Measurements from ENCODE around the gene ADCY2.

The ADCY2 gene

GRCh38 chr5:7664208-7664607 lies 268.3 kb downstream of the ADCY2 start:
- no peak for DNase-seq (ENCODE audit: low read depth in 2 of 2)

DNA sequence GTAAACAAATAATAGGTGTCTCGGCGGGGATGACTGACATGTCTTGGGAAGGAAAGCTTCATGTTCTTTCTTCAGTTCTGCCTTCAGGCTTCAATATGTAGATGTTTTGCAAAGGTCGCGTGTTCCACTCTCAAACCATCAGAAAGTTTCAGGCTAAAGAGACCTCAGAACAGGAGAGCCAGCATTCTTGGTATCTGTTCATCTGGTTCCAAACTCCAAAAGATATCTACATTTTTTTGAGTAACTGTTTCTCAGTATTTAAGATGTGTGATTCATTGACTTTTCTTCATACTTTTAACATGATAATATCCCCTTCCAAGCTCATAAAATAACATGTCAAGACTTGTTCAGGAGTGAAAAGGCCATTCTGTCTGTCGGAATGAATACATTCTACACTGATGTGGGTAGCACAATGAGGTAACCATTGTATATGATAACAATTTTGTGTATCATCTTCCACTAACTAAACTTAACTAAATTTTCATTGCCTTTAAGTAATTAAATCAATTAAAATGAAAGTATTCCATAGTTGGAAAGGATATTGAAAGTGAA lies 271.4 kb downstream of the ADCY2 start:
- no peak for DNase-seq (ENCODE audit: low read depth in 2 of 2)

GRCh38 chr5:7668161-7668560 lies 272.2 kb downstream of the ADCY2 start:
- DNase-seq (ENCODE audit: low read depth in 2 of 2), result no peak

- no peak for DNase-seq (ENCODE audit: low read depth in 2 of 2)
Observed at GRCh38 chr5:7668627-7669026, 272.7 kb downstream of the ADCY2 start.

DNA sequence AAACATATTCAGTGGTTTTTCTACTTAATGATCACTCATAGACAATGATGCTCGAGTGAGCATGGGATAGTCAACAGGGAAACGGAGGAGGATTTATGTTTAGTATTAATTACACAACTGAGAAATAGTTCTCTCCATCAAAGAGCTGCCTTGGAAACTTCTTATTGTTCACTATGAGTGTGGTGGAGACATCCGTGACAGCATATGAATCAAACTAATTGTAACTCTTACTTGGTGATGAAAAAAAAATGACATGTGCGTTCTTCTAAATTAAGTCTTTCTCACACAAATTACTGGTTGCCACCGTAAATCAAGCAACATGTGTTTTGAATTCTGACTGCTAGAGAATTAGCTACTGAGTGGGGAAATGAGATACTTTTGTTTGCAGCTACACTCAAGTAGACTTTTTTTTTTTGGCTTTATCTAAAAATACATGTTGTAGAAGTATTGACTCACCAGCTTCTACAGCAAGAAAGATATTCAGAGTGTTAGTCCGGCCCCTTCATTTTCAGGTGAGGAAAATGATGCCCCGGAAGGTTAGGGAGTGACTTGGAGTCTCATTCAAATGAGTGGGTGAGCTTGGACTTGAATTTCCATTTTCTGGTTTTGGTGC lies 275.5 kb downstream of the ADCY2 start:
- no peak for DNase-seq (ENCODE audit: low read depth in 2 of 2)

- DNase-seq (ENCODE audit: low read depth in 2 of 2), result no peak
Observed at GRCh38 chr5:7673658-7674057, 277.7 kb downstream of the ADCY2 start.

DNA sequence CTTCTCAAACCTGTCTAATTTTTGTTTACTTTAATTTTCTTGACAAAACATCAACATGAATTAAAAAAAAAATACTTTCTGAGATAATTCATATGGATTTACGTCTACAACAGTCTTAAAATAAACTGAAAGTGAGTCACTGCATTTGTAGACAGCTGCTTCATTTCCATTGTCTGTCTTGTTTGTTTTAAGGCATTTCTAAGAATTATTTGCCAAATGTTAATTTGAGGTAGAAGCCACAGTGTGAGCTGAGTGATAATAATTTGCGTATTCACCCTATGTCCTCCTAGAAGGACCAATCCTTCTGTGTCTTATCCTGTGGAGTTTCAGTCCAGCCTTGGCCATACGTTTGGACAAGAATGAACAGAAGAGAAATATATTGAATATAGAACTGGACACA lies 280.5 kb downstream of the ADCY2 start:
- DNase-seq (ENCODE audit: low read depth in 2 of 2), result no peak

DNA sequence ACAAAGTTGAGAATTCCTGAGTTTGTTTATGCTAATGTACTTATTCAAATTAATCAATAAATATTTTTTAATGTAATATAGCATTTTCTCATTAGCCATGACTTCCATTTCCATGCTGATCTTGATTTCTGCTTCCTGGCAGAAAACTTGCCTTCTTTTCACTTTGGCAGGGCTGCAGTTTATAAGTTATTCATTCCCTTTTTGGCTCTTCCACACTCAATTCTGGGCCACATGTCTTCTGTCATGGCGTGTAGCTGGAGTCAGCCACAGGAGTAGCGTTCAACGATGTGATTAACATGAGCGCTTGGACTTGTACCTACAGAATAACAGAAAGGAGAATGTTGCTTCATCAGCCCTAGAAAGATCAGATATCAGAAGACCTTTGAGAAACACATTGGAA lies 282.1 kb downstream of the ADCY2 start:
- DNase-seq (ENCODE audit: low read depth in 2 of 2), result no peak

DNA sequence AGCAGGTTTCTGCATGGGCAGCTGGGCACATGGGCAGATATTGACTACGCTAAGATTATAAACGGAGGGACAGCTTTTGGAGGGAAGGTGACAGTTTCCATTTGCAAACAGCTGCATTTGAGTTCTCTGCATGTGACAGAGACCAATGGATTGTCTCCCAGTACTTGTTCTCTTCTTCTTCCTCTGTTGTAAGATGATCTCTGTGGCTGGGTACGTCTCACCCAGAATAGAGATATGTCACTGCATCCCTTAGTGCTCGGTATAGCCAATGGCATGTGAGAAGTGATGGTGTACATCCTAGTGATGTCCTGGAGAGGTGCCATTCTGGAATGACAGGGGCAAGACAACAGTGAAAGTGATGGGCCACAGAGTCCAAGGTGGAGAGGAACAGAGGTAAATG lies 283.7 kb downstream of the ADCY2 start:
- no peak for DNase-seq (ENCODE audit: low read depth in 2 of 2)

DNA sequence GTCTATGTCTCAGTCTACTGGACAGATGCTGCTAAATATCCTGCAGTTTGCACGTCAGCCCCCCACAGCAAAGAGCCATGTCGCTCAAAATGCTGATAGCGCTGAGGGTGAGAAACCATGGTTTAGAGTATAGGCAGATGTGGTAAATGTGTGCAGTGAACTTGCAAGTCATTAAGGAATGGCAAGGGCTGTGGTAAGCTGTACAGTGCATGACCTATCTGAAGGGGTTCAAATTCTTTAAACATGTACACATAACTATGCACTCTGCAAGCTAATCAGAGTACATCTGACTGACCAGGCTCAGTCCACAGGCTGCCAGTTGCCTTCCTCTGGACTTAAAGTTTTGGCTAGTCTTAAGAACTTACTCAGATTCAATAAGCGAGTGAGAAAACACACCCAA lies 284.3 kb downstream of the ADCY2 start:
- no peak for DNase-seq (ENCODE audit: low read depth in 2 of 2)

DNA sequence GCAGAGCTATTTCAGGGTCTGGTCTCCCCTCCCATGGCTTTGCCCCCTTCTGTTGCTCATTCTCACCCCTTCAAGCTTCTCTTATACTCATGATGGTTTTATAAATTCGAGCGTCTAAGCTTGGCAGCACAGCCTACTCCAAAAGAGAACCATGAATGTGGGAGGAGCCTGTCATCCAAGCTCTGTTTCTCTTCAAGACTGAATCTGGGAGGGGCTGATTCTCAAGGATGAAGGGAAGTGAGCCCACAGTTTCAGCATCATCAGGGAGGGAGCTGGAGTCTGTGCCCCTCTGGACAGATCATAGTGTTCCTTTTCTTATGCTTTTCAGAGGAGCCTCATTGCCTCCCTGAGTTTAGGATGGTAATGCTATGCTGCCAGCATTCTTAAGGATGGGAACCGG lies 286.4 kb downstream of the ADCY2 start:
- no peak for DNase-seq (ENCODE audit: low read depth in 2 of 2)

- no peak for DNase-seq (ENCODE audit: low read depth in 2 of 2)
Observed at GRCh38 chr5:7683753-7684152, 287.8 kb downstream of the ADCY2 start.

DNA sequence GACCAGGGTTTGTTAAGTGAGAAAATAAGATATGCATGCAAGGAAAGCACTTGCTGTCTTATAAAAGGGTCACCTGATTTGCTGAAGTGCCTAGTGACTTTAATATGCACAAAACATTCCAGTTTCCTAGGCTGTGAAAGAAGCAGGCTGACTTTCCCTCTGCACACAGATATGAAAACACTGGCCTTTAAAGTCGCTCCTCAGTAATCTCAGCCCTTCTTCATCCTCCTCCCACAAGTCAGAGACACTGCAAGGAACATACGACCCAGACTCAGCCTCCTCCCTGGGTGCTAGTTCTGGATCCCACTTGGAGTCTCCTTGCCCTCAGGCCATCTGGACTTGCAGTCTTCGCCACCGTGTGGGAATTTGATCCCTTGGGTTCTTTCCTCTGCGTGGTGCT lies 288.9 kb downstream of the ADCY2 start:
- no peak for DNase-seq (ENCODE audit: low read depth in 2 of 2)

GRCh38 chr5:7686794-7687193 lies 290.9 kb downstream of the ADCY2 start:
- DNase-seq (ENCODE audit: low read depth in 2 of 2), result no peak

GRCh38 chr5:7690557-7690956 lies 294.6 kb downstream of the ADCY2 start:
- DNase-seq (ENCODE audit: low read depth in 2 of 2), result no peak

DNA sequence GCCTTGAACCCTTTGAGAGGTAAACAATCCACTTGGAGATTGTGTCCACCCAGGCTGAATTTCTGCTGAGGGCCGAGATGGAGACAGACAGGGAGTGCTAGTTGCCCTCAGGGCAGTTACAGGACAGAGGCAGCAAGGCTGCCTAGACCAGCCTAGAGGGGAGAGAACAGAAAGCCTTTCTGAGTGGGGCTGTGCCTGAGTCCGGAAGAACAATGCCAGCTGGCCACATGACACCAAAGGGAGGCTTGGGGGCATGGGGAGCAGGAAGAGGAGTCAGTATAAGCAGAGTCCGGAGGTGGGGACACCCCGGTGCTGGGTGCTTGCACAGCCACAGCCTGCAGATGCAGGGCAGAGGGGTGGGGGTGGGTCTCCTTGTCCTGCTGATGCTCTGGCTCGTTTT lies 309.3 kb downstream of the ADCY2 start:
- no peak for DNase-seq (ENCODE audit: low read depth in 2 of 2)

GRCh38 chr5:7705736-7706135 lies 309.8 kb downstream of the ADCY2 start:
- no peak for DNase-seq (ENCODE audit: low read depth in 2 of 2)

GRCh38 chr5:7706256-7706655 lies 310.3 kb downstream of the ADCY2 start:
- no peak for DNase-seq (ENCODE audit: low read depth in 2 of 2)

GRCh38 chr5:7714119-7714518 lies 318.2 kb downstream of the ADCY2 start:
- no peak for DNase-seq (ENCODE audit: low read depth in 2 of 2)

DNA sequence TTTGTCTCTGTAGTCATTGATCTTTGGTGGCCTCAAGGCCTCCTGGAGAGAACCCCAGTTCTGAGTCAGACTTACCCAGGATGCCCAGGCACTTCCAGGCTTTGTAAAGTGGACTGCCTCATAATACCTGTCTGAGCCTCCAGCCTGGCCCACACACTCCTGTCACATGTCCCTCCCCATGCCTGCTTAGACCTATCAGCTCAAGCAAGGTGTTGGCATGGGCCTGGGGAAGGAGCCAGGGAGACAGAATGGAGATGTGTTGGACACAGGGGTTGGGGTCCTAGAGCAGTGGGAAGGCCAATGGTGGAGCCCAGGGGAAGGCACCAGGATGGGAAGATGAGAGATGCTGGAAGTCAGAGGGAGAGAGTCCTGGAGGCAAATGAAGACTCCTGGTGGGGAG lies 318.8 kb downstream of the ADCY2 start:
- DNase-seq (ENCODE audit: low read depth in 2 of 2), result no peak

- DNase-seq (ENCODE audit: low read depth in 2 of 2), result no peak
Observed at GRCh38 chr5:7717691-7718090, 321.8 kb downstream of the ADCY2 start.

DNA sequence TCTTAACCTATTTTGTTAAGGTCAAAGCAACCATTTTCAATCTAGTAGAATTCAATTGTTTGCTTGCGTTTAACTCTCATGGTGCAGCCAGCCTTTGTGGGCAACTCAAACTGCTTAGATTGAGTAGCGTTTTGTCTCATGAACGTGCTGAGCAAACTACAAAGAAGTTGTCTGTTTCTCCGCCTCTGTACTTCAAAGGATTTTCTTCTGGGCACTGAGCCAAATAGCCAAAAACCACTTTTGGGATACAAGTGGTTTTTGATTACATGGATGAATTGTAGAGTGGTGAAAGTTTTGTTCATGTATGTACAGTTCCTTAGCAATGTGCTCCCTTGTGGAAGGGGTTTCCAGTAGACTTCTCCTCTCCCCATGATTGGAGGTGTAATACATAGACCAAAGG lies 332.1 kb downstream of the ADCY2 start:
- DNase-seq (ENCODE audit: low read depth in 2 of 2), result no peak

- DNase-seq (ENCODE audit: low read depth in 2 of 2), result no peak
Observed at GRCh38 chr5:7741415-7742065, 345.6 kb downstream of the ADCY2 start.

GRCh38 chr5:7742241-7742656 lies 346.3 kb downstream of the ADCY2 start:
- DNase-seq (ENCODE audit: low read depth in 2 of 2), result no peak
